Measurements from ENCODE around the gene PKMYT1.

DNA sequence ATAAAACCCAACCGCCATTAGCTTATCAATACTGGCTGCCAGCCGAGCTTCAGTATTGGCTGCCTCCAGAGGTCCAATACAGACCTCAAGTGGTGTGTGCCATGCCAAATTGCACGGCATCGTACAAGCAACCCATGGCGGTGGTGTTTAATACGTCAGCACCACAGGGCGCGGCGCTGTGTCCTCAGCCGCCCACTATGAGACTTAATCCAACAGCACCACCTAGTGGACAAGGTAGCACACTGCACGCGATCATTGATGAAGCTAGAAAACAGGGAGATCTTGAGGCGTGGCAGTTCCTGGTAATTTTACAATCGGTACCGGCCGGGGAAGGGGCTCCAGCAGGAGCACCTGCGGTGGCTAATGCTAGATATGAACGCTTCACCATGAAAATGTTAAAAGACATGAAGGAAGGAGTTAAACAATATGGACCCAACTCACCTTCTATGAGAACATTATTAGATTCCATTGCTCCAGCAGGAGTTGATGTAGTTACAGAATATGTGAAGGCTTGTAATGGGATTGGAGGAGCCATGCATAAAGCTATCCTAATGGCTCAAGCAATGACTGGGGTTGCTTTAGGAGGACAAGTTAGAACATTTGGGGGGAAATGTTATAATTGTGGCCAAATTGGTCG lies 53.1 kb downstream of the PKMYT1 start:
- TF ChIP-seq, protein P1, sequence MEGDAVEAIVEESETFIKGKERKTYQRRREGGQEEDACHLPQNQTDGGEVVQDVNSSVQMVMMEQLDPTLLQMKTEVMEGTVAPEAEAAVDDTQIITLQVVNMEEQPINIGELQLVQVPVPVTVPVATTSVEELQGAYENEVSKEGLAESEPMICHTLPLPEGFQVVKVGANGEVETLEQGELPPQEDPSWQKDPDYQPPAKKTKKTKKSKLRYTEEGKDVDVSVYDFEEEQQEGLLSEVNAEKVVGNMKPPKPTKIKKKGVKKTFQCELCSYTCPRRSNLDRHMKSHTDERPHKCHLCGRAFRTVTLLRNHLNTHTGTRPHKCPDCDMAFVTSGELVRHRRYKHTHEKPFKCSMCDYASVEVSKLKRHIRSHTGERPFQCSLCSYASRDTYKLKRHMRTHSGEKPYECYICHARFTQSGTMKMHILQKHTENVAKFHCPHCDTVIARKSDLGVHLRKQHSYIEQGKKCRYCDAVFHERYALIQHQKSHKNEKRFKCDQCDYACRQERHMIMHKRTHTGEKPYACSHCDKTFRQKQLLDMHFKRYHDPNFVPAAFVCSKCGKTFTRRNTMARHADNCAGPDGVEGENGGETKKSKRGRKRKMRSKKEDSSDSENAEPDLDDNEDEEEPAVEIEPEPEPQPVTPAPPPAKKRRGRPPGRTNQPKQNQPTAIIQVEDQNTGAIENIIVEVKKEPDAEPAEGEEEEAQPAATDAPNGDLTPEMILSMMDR (IDR thresholded peaks at IDR 0.05): peak; percentile 96
- no peak for TF ChIP-seq EZH2 (IDR thresholded peaks at IDR 0.05)

All from neural progenitor cell (in vitro differentiated cells).